Measurements from ENCODE around the gene TSPAN9. TPM values are rescaled to one million over a fixed set of nuclear protein-coding genes. Genes with fewer than 3 reads are reported as not detected.

The TSPAN9 gene
- total RNA-seq, 1 donor = 13.0 TPM

- Histone ChIP-seq H4K20me1 (ENCODE audit: insufficient read depth, low read length) (peaks cover 24% of the 10 kb centered on the region), H3K4me2 (ENCODE audit: insufficient read depth, low read length) (no peak overlapping the region), H3K9me3 (ENCODE audit: low read depth, low read length) (no peaks in the 10 kb centered on the region), H3K36me3 (ENCODE audit: insufficient read depth, low read length) (no peaks in the 10 kb centered on the region), H3K27ac (ENCODE audit: low read depth, low read length) (no peak overlapping the region), H3K27me3 (ENCODE audit: insufficient read depth, low read length) (peaks cover under 1% of the 10 kb centered on the region), H2AFZ (ENCODE audit: low read length) (no peak overlapping the region), H3K4me1 (ENCODE audit: insufficient read depth, low read length) (peaks cover 6% of the 10 kb centered on the region), H3K79me2 (ENCODE audit: insufficient read depth, low read length) (no peaks in the 10 kb centered on the region), H3K4me3 (ENCODE audit: insufficient read depth, low read length) (no peak overlapping the region)
- DNase-seq (ENCODE audit: insufficient read length, low spot score, missing footprints) = peak; percentile 75
- TF ChIP-seq CTCF (IDR thresholded peaks at IDR 0.05; ENCODE audit: extremely low read depth, low read depth, low read length) = no peak
Measured at GRCh38 chr12:3140284-3140683, 63.1 kb downstream of the TSPAN9 start.

GRCh38 chr12:3141339-3142321 lies 64.5 kb downstream of the TSPAN9 start:
- H3K4me2 ChIP-seq (ENCODE audit: insufficient read depth, low read length) = no peak overlapping the region

GRCh38 chr12:3142386-3142785 lies 65.2 kb downstream of the TSPAN9 start:
- DNase-seq (ENCODE audit: insufficient read length, low spot score, missing footprints) = no peak
- Histone ChIP-seq H3K4me1 (ENCODE audit: insufficient read depth, low read length) (peaks cover 2% of the 10 kb centered on the region), H3K79me2 (ENCODE audit: insufficient read depth, low read length) (no peaks in the 10 kb centered on the region)

More at GRCh38 chr12:3141339-3142321, 64.5 kb downstream of the TSPAN9 start:
- H3K36me3 ChIP-seq (ENCODE audit: insufficient read depth, low read length) = no peaks in the 10 kb centered on the region
- H3K9me3 ChIP-seq (ENCODE audit: low read depth, low read length) = no peaks in the 10 kb centered on the region
- no peak overlapping the region for H3K4me3 ChIP-seq (ENCODE audit: insufficient read depth, low read length)
- no peak overlapping the region for H2AFZ ChIP-seq (ENCODE audit: low read length)
- peaks cover 4% of the 10 kb centered on the region for H3K27me3 ChIP-seq (ENCODE audit: insufficient read depth, low read length)
- peaks cover 25% of the 10 kb centered on the region for H4K20me1 ChIP-seq (ENCODE audit: insufficient read depth, low read length)
- H3K4me1 ChIP-seq (ENCODE audit: insufficient read depth, low read length) = peaks cover 6% of the 10 kb centered on the region
- no peak for TF ChIP-seq CTCF (IDR thresholded peaks at IDR 0.05; ENCODE audit: extremely low read depth, low read depth, low read length)
- DNase-seq (ENCODE audit: insufficient read length, low spot score, missing footprints) = peak; percentile 36
- H3K27ac ChIP-seq (ENCODE audit: low read depth, low read length) = no peak overlapping the region
- no peaks in the 10 kb centered on the region for H3K79me2 ChIP-seq (ENCODE audit: insufficient read depth, low read length)

More at GRCh38 chr12:3142386-3142785, 65.2 kb downstream of the TSPAN9 start:
- no peak overlapping the region for H3K4me2 ChIP-seq (ENCODE audit: insufficient read depth, low read length)
- H2AFZ ChIP-seq (ENCODE audit: low read length) = no peak overlapping the region
- peaks cover 4% of the 10 kb centered on the region for H3K27me3 ChIP-seq (ENCODE audit: insufficient read depth, low read length)
- H3K4me3 ChIP-seq (ENCODE audit: insufficient read depth, low read length) = no peak overlapping the region
- no peaks in the 10 kb centered on the region for H3K36me3 ChIP-seq (ENCODE audit: insufficient read depth, low read length)
- H4K20me1 ChIP-seq (ENCODE audit: insufficient read depth, low read length) = peaks cover 25% of the 10 kb centered on the region
- H3K9me3 ChIP-seq (ENCODE audit: low read depth, low read length) = no peaks in the 10 kb centered on the region
- no peak overlapping the region for H3K27ac ChIP-seq (ENCODE audit: low read depth, low read length)
- no peak for TF ChIP-seq CTCF (IDR thresholded peaks at IDR 0.05; ENCODE audit: extremely low read depth, low read depth, low read length)

Measured in osteoblast (primary cell).